Hepatocyte (in vitro differentiated cells): ENCODE measurements around the gene PLCG1. TPM values are rescaled to one million over a fixed set of nuclear protein-coding genes. Genes with fewer than 3 reads are reported as not detected.

Experiments used
- DNase-seq: peaks from one replicate; pipeline ENCODE4 v3.0.0-alpha.2; 2016; ENCODE audit warnings: low spot score
- H2AFZ ChIP-seq: fragments of 200-600 bp; sonication (generic); 2 replicates; pipeline ENCODE4 v1.6.0; 2016; ENCODE audit warnings: antibody characterized with exemption, mild to moderate bottlenecking
- H3K27ac ChIP-seq: fragments of 200-600 bp; sonication (generic); 2 replicates; pipeline ENCODE4 v1.5.1; 2016; ENCODE audit warnings: mild to moderate bottlenecking
- H3K27me3 ChIP-seq: fragments of 200-600 bp; sonication (generic); 2 replicates; pipeline ENCODE4 v1.6.1; 2016
- H3K36me3 ChIP-seq: fragments of 200-600 bp; sonication (generic); replicated peaks from 2 replicates; pipeline ENCODE4 v1.5.1; 2016; ENCODE audit warnings: low read depth; ENCODE audit not compliant: insufficient read depth
- H3K4me1 ChIP-seq: fragments of 200-600 bp; sonication (generic); 2 replicates; pipeline ENCODE4 v1.5.1; 2016; ENCODE audit warnings: mild to moderate bottlenecking, moderate library complexity; ENCODE audit not compliant: insufficient read depth
- H3K4me2 ChIP-seq: fragments of 200-600 bp; sonication (generic); 2 replicates; pipeline ENCODE4 v1.6.0; 2016
- H3K4me3 ChIP-seq: fragments of 200-600 bp; sonication (generic); 2 replicates; pipeline ENCODE4 v1.5.1; 2016; ENCODE audit warnings: mild to moderate bottlenecking
- H3K79me2 ChIP-seq: fragments of 200-600 bp; sonication (generic); 2 replicates; pipeline ENCODE4 v1.6.0; 2017; ENCODE audit warnings: mild to moderate bottlenecking
- H3K9me2 ChIP-seq: fragments of 200-600 bp; sonication (generic); replicated peaks from 2 replicates; pipeline ENCODE4 v1.6.0; 2017; ENCODE audit warnings: mild to moderate bottlenecking; ENCODE audit not compliant: insufficient read depth
- H3K9me3 ChIP-seq: fragments of 200-600 bp; sonication (generic); 2 replicates; pipeline ENCODE4 v1.5.1; 2016; ENCODE audit warnings: low read depth, mild to moderate bottlenecking
- H4K20me1 ChIP-seq: fragments of 200-600 bp; sonication (generic); 2 replicates; pipeline ENCODE4 v1.6.0; 2016; ENCODE audit warnings: mild to moderate bottlenecking; ENCODE audit not compliant: insufficient read depth, poor library complexity, severe bottlenecking
- CTCF ChIP-seq: fragments of 200-600 bp; sonication (generic); IDR thresholded peaks from 2 replicates; pipeline ENCODE4 v1.5.1; 2016; ENCODE audit warnings: antibody characterized with exemption, mild to moderate bottlenecking; ENCODE audit not compliant: poor library complexity
- EZH2 ChIP-seq: fragments of 200-600 bp; sonication (generic); IDR thresholded peaks from 2 replicates; pipeline ENCODE4 v1.6.1; 2016; ENCODE audit warnings: antibody characterized with exemption, mild to moderate bottlenecking, borderline replicate concordance
- EZH2phosphoT487 ChIP-seq: fragments of 200-600 bp; sonication (generic); IDR thresholded peaks from one replicate; pipeline ENCODE4 v1.6.1; 2018; ENCODE audit warnings: antibody characterized with exemption, mild to moderate bottlenecking, low read depth, moderate library complexity; ENCODE audit not compliant: unreplicated experiment, severe bottlenecking
- WGBS: methylation state at CpG from one replicate; pipeline ENCODE4 v1.1.6; 2016; ENCODE audit warnings: low lambda C conversion rate; ENCODE audit errors: missing lambda C conversion rate; 5-methylcytosine and 5-hydroxymethylcytosine counted together
- polyA plus RNA-seq: library from polyadenylated mRNA; unstranded; fragments of >200 nt; fragmentation: Nextera tagmentation; extraction: Ambion mirVana; gene quantifications from 2 replicates; pipeline ENCODE4 v1.2.1, GENCODE V29; 2016
- total RNA-seq: library from RNA; depleted of rRNA; stranded (reverse); fragments of >200 nt; gene quantifications from 2 replicates; pipeline ENCODE4 v1.2.3, GENCODE V29; 2014

PLCG1 gene
- total and polyA plus RNA-seq, 2 experiments from 2014 or later = 52.7 to 73.2 TPM

- no peak overlapping the region for H3K27ac ChIP-seq
These were observed 42.6 kb downstream of the PLCG1 start for GRCh38 chr20:41179961-41180360.

GRCh38 chr20:41180599-41181333 lies 43.4 kb downstream of the PLCG1 start:
- Histone ChIP-seq H3K27me3 (no peaks in the 10 kb centered on the region), H3K4me3 (no peak overlapping the region), H3K9me3 (no peaks in the 10 kb centered on the region), H4K20me1 (no peaks in the 10 kb centered on the region), H3K9me2 (no peaks in the 10 kb centered on the region), H2AFZ (no peak overlapping the region), H3K36me3 (no peaks in the 10 kb centered on the region), H3K79me2 (no peaks in the 10 kb centered on the region), H3K27ac (no peak overlapping the region), H3K4me1 (no peaks in the 10 kb centered on the region), H3K4me2 (no peak overlapping the region)
- DNase-seq = no peak
- 89% methylated on average over 6 of the region's 6 CpGs for WGBS
- TF ChIP-seq CTCF = no peak
- TF ChIP-seq EZH2 = no peak
- TF ChIP-seq EZH2phosphoT487 = no peak

More at GRCh38 chr20:41179961-41180360, 42.6 kb downstream of the PLCG1 start:
- Histone ChIP-seq H3K9me3 (no peaks in the 10 kb centered on the region), H4K20me1 (no peaks in the 10 kb centered on the region), H2AFZ (no peak overlapping the region), H3K4me1 (no peaks in the 10 kb centered on the region), H3K4me2 (no peak overlapping the region), H3K27me3 (no peaks in the 10 kb centered on the region), H3K36me3 (no peaks in the 10 kb centered on the region), H3K9me2 (no peaks in the 10 kb centered on the region), H3K4me3 (no peak overlapping the region), H3K79me2 (no peaks in the 10 kb centered on the region)
- 96% methylated on average over 8 of the region's 8 CpGs for WGBS
- no peak for TF ChIP-seq CTCF
- no peak for TF ChIP-seq EZH2
- TF ChIP-seq EZH2phosphoT487 = no peak
- DNase-seq = no peak

- Histone ChIP-seq H3K9me2 (no peaks in the 10 kb centered on the region), H3K27ac (no peak overlapping the region), H3K9me3 (no peaks in the 10 kb centered on the region), H3K4me2 (no peak overlapping the region), H3K36me3 (no peaks in the 10 kb centered on the region), H3K4me1 (no peaks in the 10 kb centered on the region), H3K79me2 (no peaks in the 10 kb centered on the region), H4K20me1 (no peaks in the 10 kb centered on the region), H3K27me3 (no peaks in the 10 kb centered on the region), H3K4me3 (no peak overlapping the region), H2AFZ (no peak overlapping the region)
- DNase-seq = peak; percentile 2
- 97% methylated on average over 3 of the region's 3 CpGs for WGBS
- TF ChIP-seq CTCF (no peak), EZH2phosphoT487 (no peak), EZH2 (no peak)
These were observed 44.2 kb downstream of the PLCG1 start for GRCh38 chr20:41181567-41181966.
